Activated CD8-positive, alpha-beta memory T cell treated with anti-CD3 and anti-CD28 coated beads, Interleukin-2, amount 50 U/mL, for 24 hours (primary cell): ENCODE measurements around the gene DGCR6L.
"Not testable (repeated sequence)": the region's sequence is repeated elsewhere in the genome, so short reads cannot be mapped to it uniquely, and the experiment has no call there.

Experiments
- DNase-seq: peaks from one replicate; pipeline ENCODE4 v3.0.0-alpha.2; 2020; ENCODE audit errors: extremely low read depth

DGCR6L gene

DNA sequence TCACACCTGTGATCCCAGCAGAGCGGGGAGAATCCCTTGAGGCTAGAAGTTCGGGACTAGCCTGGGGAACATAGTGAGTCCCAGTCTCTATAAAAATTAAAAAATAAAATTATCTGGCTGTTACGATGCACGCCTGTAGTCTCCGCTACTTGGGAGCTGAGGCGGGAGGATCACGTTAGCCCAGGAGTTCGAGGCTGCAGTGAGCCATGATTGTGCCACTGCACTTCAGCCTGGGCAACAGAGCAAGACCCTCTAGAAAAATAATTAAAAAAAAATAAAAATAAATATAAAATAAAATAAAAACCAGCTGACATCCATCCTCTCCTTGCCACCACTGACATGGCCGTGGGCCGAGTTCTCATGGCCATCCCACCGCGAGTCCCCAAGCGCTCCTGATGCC is 44.0 kb downstream of the DGCR6L start:
- DNase-seq: no peak

- not testable (repeated sequence) for DNase-seq
Observed at GRCh38 chr22:20275325-20275724, 44.5 kb downstream of the DGCR6L start.

DNA sequence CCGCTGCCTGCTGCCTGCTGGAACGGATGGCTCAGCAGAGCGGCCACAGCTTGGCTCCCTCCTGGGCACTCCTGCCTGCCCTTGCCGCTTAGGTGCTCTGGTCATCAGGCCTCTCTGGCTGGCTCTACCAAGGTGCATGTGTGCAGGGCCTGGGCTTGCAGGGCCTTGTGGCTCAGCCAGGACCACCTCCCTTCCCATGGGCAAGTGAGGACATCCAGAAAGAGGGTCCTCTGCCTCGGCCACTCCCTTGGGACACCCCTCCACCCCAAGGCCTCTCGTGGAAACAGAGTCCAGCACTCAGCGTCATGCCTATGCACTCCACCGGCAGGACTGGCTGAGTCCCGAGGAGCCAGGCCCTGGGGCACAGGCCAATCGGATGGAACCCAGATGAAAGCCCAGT is 45.5 kb downstream of the DGCR6L start:
- not testable (repeated sequence) for DNase-seq

DNA sequence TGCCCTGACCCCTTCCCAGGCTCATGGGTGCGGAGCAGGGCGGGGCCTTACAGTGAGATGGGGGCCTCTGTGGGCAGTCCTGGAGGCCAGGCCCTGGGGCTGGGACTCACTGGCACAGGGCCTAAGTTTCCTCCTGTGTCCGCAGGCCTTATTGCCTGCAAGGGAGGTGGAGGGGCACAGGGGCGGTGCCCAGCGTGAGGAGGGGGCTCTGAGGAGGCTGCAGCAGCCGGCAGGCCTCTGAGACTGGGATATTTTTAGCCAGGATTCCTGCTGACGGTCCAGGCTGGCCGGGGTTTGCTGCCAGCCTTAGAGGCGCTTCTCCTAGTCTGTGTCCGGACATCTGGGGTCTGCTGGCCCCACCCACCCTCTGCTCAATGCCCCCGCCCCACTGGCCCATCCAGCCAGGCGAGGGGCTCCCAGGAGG is 46.1 kb downstream of the DGCR6L start:
- no peak for DNase-seq

- DNase-seq: no peak
Observed at GRCh38 chr22:20272700-20273099, 47.2 kb downstream of the DGCR6L start.

GRCh38 chr22:20272174-20272573 is 47.7 kb downstream of the DGCR6L start:
- no peak for DNase-seq

DNA sequence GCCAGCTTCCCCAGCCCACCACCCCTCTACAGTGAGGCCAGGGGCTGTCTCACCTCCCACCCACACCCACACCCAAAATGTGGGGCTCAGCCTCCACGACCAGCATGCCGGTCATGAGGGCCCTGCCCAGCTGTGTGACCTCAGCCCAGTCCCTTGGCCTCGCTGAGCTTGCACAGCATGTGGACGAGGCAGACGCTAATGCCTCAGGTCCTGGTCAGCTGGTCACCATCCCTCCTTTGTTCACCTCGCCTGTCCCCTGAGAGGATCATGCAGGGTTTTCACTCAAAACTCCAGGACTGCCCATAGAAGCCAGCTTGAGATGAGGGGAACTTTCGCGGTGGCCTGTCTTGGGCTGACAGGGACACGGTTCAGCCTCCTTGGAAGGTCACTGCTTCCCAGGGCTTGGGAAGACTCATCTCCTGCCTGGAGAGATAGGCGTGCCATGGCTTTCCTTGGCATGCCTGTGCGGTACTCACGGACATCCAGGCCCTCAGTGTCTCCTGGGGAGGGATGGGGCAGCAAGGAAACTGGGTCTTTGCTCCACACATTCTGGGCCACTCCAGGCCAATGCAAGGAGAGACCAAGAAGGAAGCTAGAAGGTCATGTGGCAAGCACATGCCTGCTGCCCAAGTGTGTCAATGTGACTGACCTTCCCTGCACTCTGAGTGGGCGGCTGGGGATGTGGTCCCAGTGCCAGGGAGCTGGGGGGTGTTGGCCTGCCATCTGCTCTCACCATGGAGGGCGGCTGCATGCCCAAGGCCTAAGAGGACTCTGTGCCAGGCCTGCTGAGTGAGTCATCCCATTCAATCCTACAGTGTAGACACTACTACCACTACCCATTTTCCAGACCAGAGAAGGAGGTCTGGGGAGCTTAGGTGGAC is 48.5 kb downstream of the DGCR6L start:
- no peak for DNase-seq

DNA sequence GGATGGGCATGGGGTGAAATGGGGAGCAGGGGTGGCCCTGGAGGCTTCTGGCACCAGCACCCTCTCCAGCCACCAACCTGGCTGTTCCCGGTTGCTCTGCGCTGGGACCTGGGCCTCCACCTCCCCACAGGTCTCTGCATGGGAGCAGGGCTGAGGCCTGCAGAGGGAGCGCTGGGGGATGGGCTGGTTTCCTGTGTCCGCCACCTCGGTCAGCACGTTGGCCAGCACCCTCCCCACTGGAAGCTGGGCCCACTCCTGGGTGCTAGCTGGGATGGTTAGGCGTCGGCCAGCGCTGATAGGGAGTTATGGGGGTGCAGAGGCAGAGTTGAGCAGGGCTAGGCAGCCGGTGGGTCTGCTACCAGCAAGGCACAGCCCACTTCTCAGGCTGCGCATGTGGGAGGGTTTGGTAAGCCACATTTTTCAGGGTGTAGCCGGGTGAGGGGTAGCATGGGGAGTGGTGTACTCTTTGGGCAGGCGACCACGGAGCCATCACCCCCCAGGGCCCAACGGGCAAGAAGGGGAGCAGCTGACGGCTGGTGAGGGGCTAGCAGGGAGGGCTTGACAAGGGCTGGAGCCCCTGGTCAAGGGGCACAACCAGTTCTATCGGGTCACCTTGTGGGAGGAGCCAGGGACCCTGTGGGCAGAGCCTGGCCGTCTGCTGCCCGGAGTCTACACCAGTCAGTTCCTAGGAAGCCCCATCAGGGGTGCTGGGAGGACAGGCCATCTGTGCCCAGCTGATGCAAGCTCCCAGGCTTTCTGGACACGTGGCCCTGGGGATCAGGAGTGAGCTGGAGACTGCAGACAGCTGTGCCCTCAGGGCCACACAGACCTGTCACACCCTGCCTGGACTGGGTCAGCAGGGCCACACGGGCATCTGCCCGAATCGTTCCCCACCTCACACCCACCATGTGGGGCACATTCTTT is 49.4 kb downstream of the DGCR6L start:
- DNase-seq: not testable (repeated sequence)

DNA sequence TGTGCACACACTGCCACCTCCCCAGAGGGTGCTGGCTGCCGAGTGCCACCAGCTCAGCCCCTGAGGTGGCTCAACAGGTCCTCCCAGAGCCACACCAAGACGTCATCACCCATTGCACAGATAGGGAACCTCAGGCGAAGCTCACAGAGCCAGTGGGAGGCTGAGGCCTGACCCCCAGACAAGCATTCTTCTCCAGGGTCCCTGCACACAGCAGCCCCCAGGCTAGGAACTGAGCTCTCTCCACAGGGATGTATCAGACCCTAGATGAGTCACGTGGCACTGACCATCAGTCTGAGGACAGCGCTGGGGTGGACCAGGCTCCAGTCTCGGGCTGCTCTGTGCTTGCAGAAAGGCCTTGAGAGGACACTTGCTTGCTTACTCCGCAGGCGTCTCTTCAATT is 50.2 kb downstream of the DGCR6L start:
- DNase-seq: not testable (repeated sequence)

- not testable (repeated sequence) for DNase-seq
Observed at GRCh38 chr22:20269201-20269600, 50.7 kb downstream of the DGCR6L start.

DNA sequence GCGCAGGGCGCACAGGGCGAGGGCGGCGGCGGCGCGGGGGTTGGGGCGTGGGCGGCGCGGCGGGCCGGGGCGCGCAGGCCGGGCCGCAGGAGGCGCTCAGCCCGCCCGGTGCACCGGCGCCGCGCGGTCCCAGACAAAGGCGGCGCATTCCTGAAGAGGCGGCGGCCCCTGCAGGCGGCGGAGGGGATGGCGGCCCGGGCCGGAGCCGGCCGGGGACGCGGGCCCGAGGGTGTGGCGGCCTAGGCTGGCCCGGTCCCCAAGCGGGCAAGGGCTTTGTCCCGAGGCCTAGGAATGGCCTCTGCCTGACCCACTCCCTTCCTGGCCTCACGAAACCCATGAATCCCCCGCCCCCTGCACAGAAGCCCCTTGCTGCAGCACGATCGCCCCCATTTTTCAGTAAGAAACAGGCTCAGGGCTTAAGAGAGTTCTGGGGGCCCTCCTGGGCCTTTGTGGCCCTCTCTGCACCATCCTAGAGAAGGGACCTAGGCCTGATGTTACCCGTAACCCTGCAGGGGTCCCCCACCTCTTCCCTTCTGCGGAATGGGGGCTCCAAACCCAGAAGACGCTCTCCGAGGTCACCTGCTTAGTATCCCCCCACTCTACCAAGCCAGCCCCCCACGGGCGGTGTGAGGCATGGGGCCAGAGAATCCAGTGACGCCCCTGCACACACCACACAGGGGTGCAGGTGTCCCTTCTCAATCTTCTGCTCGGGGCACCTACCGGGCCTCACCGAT is 51.4 kb downstream of the DGCR6L start, which contains the start of gene RTN4R:
TSS of gene RTN4R (minus strand) at position 40 of the 734 bp plus-strand sequence. CDS start 226 bp downstream, outside the sequence.
- no peak for DNase-seq

DNA sequence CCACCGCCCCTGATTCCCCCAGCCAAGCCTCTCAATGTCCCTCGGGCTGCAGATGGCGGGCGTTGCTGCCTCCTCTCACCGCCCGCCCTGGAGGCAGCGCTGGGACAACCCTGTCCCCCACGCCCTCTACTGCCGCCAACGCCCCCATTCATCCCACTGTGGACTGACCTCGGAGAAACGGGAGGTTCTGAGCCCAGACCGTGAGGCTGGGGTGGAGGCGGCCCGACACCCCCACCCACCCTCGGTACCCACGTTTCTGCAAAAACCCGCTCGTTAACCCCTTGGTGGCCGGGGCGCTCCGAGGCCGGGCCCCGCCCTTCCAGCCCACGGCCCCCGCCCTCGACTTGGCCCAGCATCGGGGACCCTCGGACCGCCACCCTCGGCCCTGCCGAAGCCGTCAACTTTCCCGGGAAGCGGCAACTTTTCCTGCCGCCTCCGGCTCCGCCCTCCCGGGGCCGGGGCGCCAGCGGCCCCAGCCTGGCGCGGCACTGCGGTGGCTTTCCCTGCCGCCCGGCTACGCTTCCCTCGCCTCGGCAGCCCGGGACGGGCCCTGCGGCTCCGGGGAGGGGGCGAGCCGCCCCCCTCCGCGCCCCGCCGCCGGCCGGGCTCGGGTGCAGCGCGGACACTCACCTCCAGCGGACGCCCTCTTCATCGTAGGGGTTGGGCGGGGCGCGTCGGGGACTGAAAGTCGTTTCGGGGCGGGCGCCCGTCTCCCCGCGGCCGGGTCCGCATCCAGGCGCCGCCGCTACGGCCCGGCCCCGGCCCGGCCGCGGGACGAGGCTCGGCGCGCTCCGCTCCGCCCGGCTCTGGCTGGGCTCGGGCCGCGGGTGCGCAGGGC is 52.2 kb downstream of the DGCR6L start:
- DNase-seq: no peak

- DNase-seq: not testable (repeated sequence)
Observed at GRCh38 chr22:20266667-20267440, 53.0 kb downstream of the DGCR6L start.

GRCh38 chr22:20265772-20266666 is 53.8 kb downstream of the DGCR6L start:
- DNase-seq: not testable (repeated sequence)

- DNase-seq: no peak
Observed at GRCh38 chr22:20264614-20265452, 55.0 kb downstream of the DGCR6L start.
